BE2C (cell line): ENCODE results near the gene NDST1.

Source experiments
- DNase-seq: peaks from one replicate; pipeline ENCODE4 v3.0.0-alpha.2; 2020
- H3K27me3 ChIP-seq: fragments of 250-450 bp; sonication (Bioruptor Pico); 2 replicates; pipeline ENCODE4 v1.5.1; 2020; ENCODE audit warnings: mild to moderate bottlenecking
- H3K36me3 ChIP-seq: fragments of 250-450 bp; sonication (Bioruptor Pico); 2 replicates; pipeline ENCODE4 v1.5.1; 2020; ENCODE audit warnings: mild to moderate bottlenecking
- H3K4me1 ChIP-seq: fragments of 250-450 bp; sonication (Bioruptor Pico); 2 replicates; pipeline ENCODE4 v1.5.1; 2020
- H3K4me3 ChIP-seq: 2 replicates; pipeline ENCODE4 v1.5.1; 2011; ENCODE audit warnings: low read depth, low read length
- H3K9me3 ChIP-seq: fragments of 250-450 bp; sonication (Bioruptor Pico); 2 replicates; pipeline ENCODE4 v1.5.1; 2020
- CTCF ChIP-seq: IDR thresholded peaks from 2 replicates; pipeline ENCODE4 v1.5.1; 2012; ENCODE audit warnings: mild to moderate bottlenecking, low read depth, low read length

The NDST1 gene

DNA sequence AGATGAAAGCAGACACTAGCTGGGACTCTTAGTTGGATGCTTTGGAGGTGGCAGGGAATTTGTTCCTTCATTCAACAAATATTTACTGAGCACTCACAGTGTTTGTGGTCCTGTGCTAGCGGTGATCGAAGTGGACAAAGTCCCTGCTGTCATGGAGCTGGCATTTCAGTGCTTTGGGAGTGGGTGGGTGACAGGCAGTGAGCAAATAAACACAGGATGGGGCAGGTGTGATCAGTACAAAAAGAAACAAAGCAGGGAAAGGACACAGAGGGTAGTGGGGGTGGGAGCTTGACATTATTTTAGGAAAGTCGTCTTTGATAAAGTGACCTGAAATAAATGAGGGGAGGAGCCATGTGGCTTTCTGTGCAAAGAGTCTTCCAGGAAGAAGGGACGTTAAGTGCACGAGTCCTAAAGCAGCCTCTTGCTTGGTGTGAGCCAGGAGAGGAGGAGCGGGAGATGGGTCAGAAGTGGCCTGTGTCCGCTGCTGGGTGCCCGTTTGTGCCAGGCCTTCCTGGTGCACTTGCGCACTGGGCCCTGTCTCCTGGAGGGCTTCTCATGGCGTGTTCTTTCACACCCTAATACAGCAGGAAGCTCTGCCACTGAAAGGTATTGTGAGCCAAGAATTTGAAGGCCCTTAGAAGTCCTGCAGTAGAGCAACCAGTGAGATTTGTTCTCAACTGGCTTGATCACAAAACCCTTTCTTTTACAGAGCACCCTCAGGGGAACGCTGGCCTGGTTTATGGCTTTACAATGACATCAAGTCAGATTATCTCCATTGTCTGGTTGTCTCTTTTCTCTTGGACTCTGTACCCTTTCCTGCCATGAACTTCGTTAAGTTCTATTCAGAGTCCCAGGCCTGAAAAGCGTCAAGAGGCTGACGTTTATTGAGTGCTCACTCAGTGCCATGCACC is 14.8 kb downstream of the NDST1 start:
- TF ChIP-seq CTCF = no peak
- Histone ChIP-seq H3K4me3 (no peak overlapping the region), H3K27me3 (no peaks in the 10 kb centered on the region), H3K36me3 (peaks cover 18% of the 10 kb centered on the region), H3K9me3 (no peaks in the 10 kb centered on the region), H3K4me1 (peaks cover 5% of the 10 kb centered on the region)
- DNase-seq = no peak

DNA sequence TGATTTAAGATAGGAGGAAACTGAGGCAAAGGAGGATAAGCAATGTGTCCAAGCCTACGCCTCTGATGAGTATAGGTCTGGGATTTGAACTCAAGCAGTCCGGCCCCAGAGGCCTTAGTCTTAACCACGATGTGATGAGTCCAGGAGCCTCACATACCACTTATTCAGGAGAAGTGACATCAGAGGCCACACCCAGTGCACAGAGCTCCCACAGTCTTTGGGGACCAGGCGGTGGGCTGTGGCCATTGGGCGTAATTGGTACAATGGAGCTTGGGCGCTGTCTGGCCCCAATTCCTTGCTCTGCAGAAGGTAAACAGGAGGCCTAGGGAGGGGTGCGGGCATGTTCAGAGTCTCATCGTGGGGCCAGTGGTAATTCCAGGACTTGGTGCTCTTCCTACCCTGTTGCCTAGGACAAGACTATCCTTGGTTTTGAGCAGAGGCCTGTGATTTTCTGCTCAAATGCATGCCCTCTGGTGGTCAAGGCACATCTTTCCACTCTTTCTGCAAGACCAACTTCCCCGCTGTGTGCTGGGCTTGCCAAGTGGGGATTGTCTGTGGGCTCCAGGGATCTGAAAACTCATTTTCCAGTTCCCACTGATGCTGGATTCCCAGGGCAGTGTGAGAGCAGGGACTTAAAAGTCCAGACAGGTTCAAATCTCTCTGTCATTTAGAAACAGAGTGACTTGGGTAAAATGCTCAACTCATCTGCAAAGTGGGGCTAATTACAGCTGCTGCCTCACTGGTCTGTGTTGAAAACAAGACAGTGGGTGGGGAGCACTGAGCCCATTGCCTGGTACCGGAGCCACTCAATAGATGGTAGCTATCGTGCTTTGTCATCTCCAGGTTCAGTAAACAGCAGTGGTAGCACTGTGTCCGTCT is 15.8 kb downstream of the NDST1 start:
- Histone ChIP-seq H3K4me3 (no peak overlapping the region), H3K36me3 (peaks cover 24% of the 10 kb centered on the region), H3K27me3 (no peaks in the 10 kb centered on the region), H3K4me1 (no peaks in the 10 kb centered on the region; the same call in 1 of the 2 replicates), H3K9me3 (no peaks in the 10 kb centered on the region)
- DNase-seq = peak; percentile 68
- TF ChIP-seq CTCF = peak; percentile 87

- H3K9me3 ChIP-seq = no peaks in the 10 kb centered on the region
- TF ChIP-seq CTCF = no peak
- no peak overlapping the region for H3K4me3 ChIP-seq
- no peaks in the 10 kb centered on the region; the same call in 1 of the 2 replicates for H3K4me1 ChIP-seq
- peaks cover 23% of the 10 kb centered on the region for H3K36me3 ChIP-seq
- no peaks in the 10 kb centered on the region for H3K27me3 ChIP-seq
- DNase-seq = no peak
Observed at GRCh38 chr5:150525163-150525562, 17.2 kb downstream of the NDST1 start.

- H3K4me1 ChIP-seq = no peaks in the 10 kb centered on the region; the same call in 1 of the 2 replicates
Observed at GRCh38 chr5:150525781-150526180, 17.9 kb downstream of the NDST1 start.

GRCh38 chr5:150527038-150527437 is 19.1 kb downstream of the NDST1 start:
- Histone ChIP-seq H3K4me1 (no peaks in the 10 kb centered on the region; the same call in 1 of the 2 replicates), H3K36me3 (peaks cover 20% of the 10 kb centered on the region), H3K9me3 (no peaks in the 10 kb centered on the region), H3K4me3 (no peak overlapping the region), H3K27me3 (no peaks in the 10 kb centered on the region)
- no peak for DNase-seq
- no peak for TF ChIP-seq CTCF

More at GRCh38 chr5:150525781-150526180, 17.9 kb downstream of the NDST1 start:
- Histone ChIP-seq H3K9me3 (no peaks in the 10 kb centered on the region), H3K4me3 (no peak overlapping the region), H3K27me3 (no peaks in the 10 kb centered on the region), H3K36me3 (peaks cover 23% of the 10 kb centered on the region)
- TF ChIP-seq CTCF = no peak
- no peak for DNase-seq
